Activated B cell treated with CpG ODN at 0.5 μM for 24 hours (primary cell): ENCODE data around the gene GADD45G. TPM values are rescaled to one million over a fixed set of nuclear protein-coding genes. Genes with fewer than 3 reads are reported as not detected.

ENCODE experiments used
- ATAC-seq: fragments of 200-7000 bp; cut with Tn5 transposase; one replicate; pipeline ENCODE4 v1.10.0; 2021; ENCODE audit warnings: low read depth, mild to moderate bottlenecking, moderate library complexity
- CTCF ChIA-PET: fragments of 350-600 bp; sonication (Branson Sonifier 250); formaldehyde crosslinking; loops from one replicate; lab custom pipeline; 2021; ENCODE audit warnings: antibody characterized with exemption; lab: Charles Lee
- POLR2A ChIA-PET: fragments of 350-600 bp; sonication (Branson Sonifier 250); formaldehyde crosslinking; loops from one replicate; lab custom pipeline; 2021; ENCODE audit warnings: antibody characterized with exemption; lab: Charles Lee
- DNase-seq: peaks from one replicate; pipeline ENCODE4 v3.0.0; 2022
- H3K27ac Mint-ChIP-seq: one replicate; pipeline ENCODE4 v1.8.0; 2020; ENCODE audit warnings: mixed read lengths
- H3K27me3 Mint-ChIP-seq: one replicate; pipeline ENCODE4 v1.8.0; 2021; ENCODE audit warnings: mixed read lengths
- H3K36me3 Mint-ChIP-seq: one replicate; pipeline ENCODE4 v1.8.0; 2021; ENCODE audit warnings: low read depth, mixed read lengths
- H3K4me1 Mint-ChIP-seq: one replicate; pipeline ENCODE4 v1.8.0; 2021; ENCODE audit warnings: mixed read lengths
- H3K4me3 Mint-ChIP-seq: one replicate; pipeline ENCODE4 v1.8.0; 2020; ENCODE audit warnings: mild to moderate bottlenecking, mixed read lengths
- H3K9me3 Mint-ChIP-seq: one replicate; pipeline ENCODE4 v1.8.0; 2020; ENCODE audit warnings: mixed read lengths
- CTCF ChIP-seq: fragments of 200-600 bp; IDR thresholded peaks from one replicate; pipeline ENCODE4 v1.8.0; 2022; ENCODE audit warnings: antibody characterized with exemption, mild to moderate bottlenecking
- intact Hi-C: fragments of 100-400 bp; cut with micrococcal nuclease; formaldehyde crosslinking; loops from one replicate; pipeline ENCODE4 v1.15.1; 2024
- total RNA-seq: library from RNA; stranded (reverse); gene quantifications from 2 replicates; pipeline ENCODE4 v1.2.3, GENCODE V29; 2022

Gene GADD45G
- total RNA-seq, 1 donor from 2014 or later: 7.6 TPM

GRCh38 chr9:89601306-89601705 lies 3.5 kb upstream of the GADD45G start:
- Mint-ChIP-seq H3K9me3 (no peaks in the 10 kb centered on the region), H3K27ac (no peak overlapping the region), H3K36me3 (no peaks in the 10 kb centered on the region), H3K4me1 (peaks cover 25% of the 10 kb centered on the region), H3K4me3 (no peak overlapping the region), H3K27me3 (peaks cover 6% of the 10 kb centered on the region)
- TF ChIP-seq CTCF: no peak
- CTCF ChIA-PET: interaction anchor here (0.8 to 9.7 kb wide), 4 partner anchors 322 to 635 kb away, joined by 3 to 166 read pairs (median 40); no protein-coding TSS in a partner anchor
- ATAC-seq (no peak), DNase-seq (no peak)
- POLR2A ChIA-PET: no interaction called here
- intact Hi-C loops: loop anchor here (5.0 to 10.0 kb wide), 2 partner anchors 1156 to 1263 kb away; no protein-coding TSS in a partner anchor

GRCh38 chr9:89601856-89602562 lies 2.8 kb upstream of the GADD45G start:
- no peak for DNase-seq
- no peak for TF ChIP-seq CTCF
- no peak overlapping the region for H3K27ac Mint-ChIP-seq
- no peak overlapping the region for H3K4me3 Mint-ChIP-seq
- peaks cover 31% of the 10 kb centered on the region for H3K4me1 Mint-ChIP-seq
- ChIA-PET CTCF (interaction anchor here (1.3 to 9.7 kb wide), 5 partner anchors 310 to 499 kb away, joined by 3 to 166 read pairs (median 17); no protein-coding TSS in a partner anchor), POLR2A (interaction anchor here (1.2 kb wide), 1 partner anchor 501 kb away, joined by 7 read pairs; no protein-coding TSS in a partner anchor)
- intact Hi-C loops: loop anchor here (2.0 to 10.0 kb wide), 3 partner anchors 397 to 1263 kb away; no protein-coding TSS in a partner anchor
- H3K36me3 Mint-ChIP-seq: no peaks in the 10 kb centered on the region
- no peaks in the 10 kb centered on the region for H3K9me3 Mint-ChIP-seq
- no peak for ATAC-seq
- peaks cover 6% of the 10 kb centered on the region for H3K27me3 Mint-ChIP-seq

GRCh38 chr9:89602978-89603766 lies 1.6 kb upstream of the GADD45G start:
- intact Hi-C loops: loop anchor here (1.0 to 10.0 kb wide), 9 partner anchors 27 to 1262 kb away; no protein-coding TSS in a partner anchor
- peak overlapping the region; percentile 84 for H3K4me3 Mint-ChIP-seq
- CTCF ChIA-PET: interaction anchor here (0.7 to 9.7 kb wide), 29 partner anchors 8 to 539 kb away, joined by 3 to 166 read pairs (median 4); no protein-coding TSS in a partner anchor
- TF ChIP-seq CTCF: no peak
- peaks cover 32% of the 10 kb centered on the region for H3K4me1 Mint-ChIP-seq
- H3K27me3 Mint-ChIP-seq: peaks cover 6% of the 10 kb centered on the region
- no peaks in the 10 kb centered on the region for H3K9me3 Mint-ChIP-seq
- DNase-seq: peak; percentile 80
- peak overlapping the region; percentile 80 for H3K27ac Mint-ChIP-seq
- no peaks in the 10 kb centered on the region for H3K36me3 Mint-ChIP-seq
- ATAC-seq: peak; percentile 45
- POLR2A ChIA-PET: interaction anchor here (0.7 to 1.5 kb wide), 8 partner anchors 10 to 501 kb away, joined by 3 to 7 read pairs (median 4); no protein-coding TSS in a partner anchor

- ATAC-seq (peak; percentile 5), DNase-seq (peak; percentile 41)
- peaks cover 32% of the 10 kb centered on the region for H3K4me1 Mint-ChIP-seq
- no peak for TF ChIP-seq CTCF
- peaks cover 6% of the 10 kb centered on the region for H3K27me3 Mint-ChIP-seq
- no peaks in the 10 kb centered on the region for H3K36me3 Mint-ChIP-seq
- POLR2A ChIA-PET: interaction anchor here (0.7 to 1.7 kb wide), 12 partner anchors 10 to 500 kb away, joined by 3 to 11 read pairs (median 3); no protein-coding TSS in a partner anchor
- intact Hi-C loops: loop anchor here (1.0 to 10.0 kb wide), 11 partner anchors 28 to 1819 kb away; partner anchors contain the start of gene NFIL3
- no peak overlapping the region for H3K27ac Mint-ChIP-seq
- CTCF ChIA-PET: interaction anchor here (1.1 to 9.7 kb wide), 15 partner anchors 10 to 538 kb away, joined by 3 to 166 read pairs (median 7); no protein-coding TSS in a partner anchor
- no peaks in the 10 kb centered on the region for H3K9me3 Mint-ChIP-seq
- peak overlapping the region; percentile 84 for H3K4me3 Mint-ChIP-seq
Measured at GRCh38 chr9:89603767-89604665, 796 bp upstream of the GADD45G start.
